H7 (cell line): Measurements from ENCODE around the gene PRKG1. TPM values are rescaled to one million over a fixed set of nuclear protein-coding genes. Genes with fewer than 3 reads are reported as not detected.
"Not testable (repeated sequence)": the region's sequence is repeated elsewhere in the genome, so short reads cannot be mapped to it uniquely, and the experiment has no call there.

ENCODE experiments used
- DNase-seq: peaks from one replicate; pipeline ENCODE4 v3.0.0; 2012
- H3K27me3 ChIP-seq: 2 replicates; pipeline ENCODE4 v1.6.0; 2011; ENCODE audit warnings: mild to moderate bottlenecking, low read length; ENCODE audit not compliant: control insufficient read depth, insufficient read depth
- H3K36me3 ChIP-seq: replicated peaks from 2 replicates; pipeline ENCODE4 v1.5.1; 2011; ENCODE audit warnings: low read length; ENCODE audit not compliant: control insufficient read depth, insufficient read depth
- H3K4me3 ChIP-seq: 2 replicates; pipeline ENCODE4 v1.5.1; 2011; ENCODE audit warnings: low read depth, mild to moderate bottlenecking, control low read depth, low read length, moderate library complexity; ENCODE audit not compliant: insufficient read depth
- total RNA-seq: library from RNA; depleted of rRNA; stranded (reverse); fragments of >200 nt; shearing (Covaris generic); gene quantifications from 2 replicates; pipeline ENCODE4 v1.2.3, GENCODE V29; 2014

PRKG1 gene
- total RNA-seq, 1 experiment from 2014 or later = 7.3 TPM

DNA sequence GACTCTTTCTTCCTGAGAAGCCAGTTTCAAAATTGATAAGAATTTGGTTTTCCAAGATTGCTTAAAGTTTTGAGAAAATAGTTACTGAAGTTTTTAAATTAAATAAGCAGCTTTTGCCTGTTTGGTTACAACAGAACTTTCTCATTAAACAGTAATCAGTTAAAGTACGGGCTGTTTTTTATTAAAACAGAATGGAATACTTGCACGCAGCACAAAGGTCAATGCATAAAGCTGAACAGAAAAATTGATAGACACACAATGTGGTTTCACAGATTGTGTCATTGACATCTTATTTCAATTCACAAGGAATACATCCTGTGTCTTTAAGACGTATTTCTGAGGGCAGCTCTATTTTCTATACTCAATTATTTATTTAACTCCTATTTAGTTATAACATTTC is 192.2 kb downstream of the PRKG1 start:
- no peak for DNase-seq
- Histone ChIP-seq H3K27me3 (no peaks in the 10 kb centered on the region), H3K36me3 (no peaks in the 10 kb centered on the region), H3K4me3 (no peak overlapping the region)

- not testable (repeated sequence) for H3K4me3 ChIP-seq, H3K36me3 ChIP-seq, H3K27me3 ChIP-seq, DNase-seq
These were observed 193.8 kb downstream of the PRKG1 start for GRCh38 chr10:51267980-51268570.

GRCh38 chr10:51269821-51270220 is 195.5 kb downstream of the PRKG1 start:
- no peak overlapping the region for H3K4me3 ChIP-seq
- H3K36me3 ChIP-seq = no peaks in the 10 kb centered on the region
- DNase-seq = no peak
- H3K27me3 ChIP-seq = no peaks in the 10 kb centered on the region

DNA sequence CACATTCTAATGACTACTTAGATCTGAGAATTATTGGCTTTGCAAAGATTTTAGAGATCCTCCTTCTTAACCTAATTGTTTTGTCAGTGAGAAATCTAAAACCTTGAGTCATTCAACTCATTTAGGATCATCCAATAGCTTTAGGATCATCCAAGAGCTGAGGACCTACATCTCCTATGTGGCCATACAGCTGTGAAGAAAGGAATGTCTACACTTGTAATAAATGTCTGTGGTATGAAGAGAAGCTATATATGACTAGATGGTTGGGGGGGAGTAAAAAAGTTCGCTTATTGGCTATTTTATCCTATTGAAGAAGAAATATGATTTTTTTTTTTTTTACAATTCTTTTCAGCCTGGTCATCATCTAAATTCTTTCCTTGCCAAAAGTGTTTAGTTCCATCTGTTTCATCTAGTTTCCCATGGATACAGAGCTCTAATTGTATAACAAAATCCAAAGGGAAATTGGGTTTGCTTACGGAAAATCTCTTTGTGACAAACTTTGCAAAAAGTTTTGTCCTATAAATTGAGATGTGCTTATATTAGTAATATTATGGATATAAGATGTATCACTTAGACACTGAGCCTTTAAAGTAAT is 196.7 kb downstream of the PRKG1 start:
- H3K36me3 ChIP-seq = no peaks in the 10 kb centered on the region
- DNase-seq = no peak
- no peaks in the 10 kb centered on the region for H3K27me3 ChIP-seq
- no peak overlapping the region for H3K4me3 ChIP-seq

DNA sequence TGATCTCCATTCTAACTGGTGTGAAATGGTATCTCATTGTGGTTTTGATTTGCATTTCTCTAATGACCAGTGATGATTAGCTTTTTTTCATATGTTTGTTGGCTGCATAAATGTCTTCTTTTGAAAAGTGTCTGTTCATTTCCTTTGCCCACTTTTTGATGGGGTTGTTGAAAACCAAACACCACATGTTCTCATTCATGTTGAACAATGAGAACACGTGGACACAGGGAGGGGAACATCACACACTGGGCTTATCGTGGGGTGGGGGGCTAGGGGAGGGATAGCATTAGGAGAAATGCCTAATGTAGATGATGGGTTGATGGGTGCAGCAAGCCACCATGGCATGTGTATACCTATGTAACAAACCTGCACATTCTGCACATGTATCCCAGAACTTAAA is 197.8 kb downstream of the PRKG1 start:
- not testable (repeated sequence) for DNase-seq, H3K36me3 ChIP-seq, H3K4me3 ChIP-seq, H3K27me3 ChIP-seq

- DNase-seq = no peak
- Histone ChIP-seq H3K27me3 (no peaks in the 10 kb centered on the region), H3K36me3 (no peaks in the 10 kb centered on the region), H3K4me3 (no peak overlapping the region)
These were observed 198.3 kb downstream of the PRKG1 start for GRCh38 chr10:51272555-51272954.

GRCh38 chr10:51273574-51273973 is 199.3 kb downstream of the PRKG1 start:
- Histone ChIP-seq H3K27me3 (no peaks in the 10 kb centered on the region), H3K36me3 (no peaks in the 10 kb centered on the region), H3K4me3 (no peak overlapping the region)
- DNase-seq = no peak

- not testable (repeated sequence) for H3K27me3 ChIP-seq, H3K4me3 ChIP-seq, DNase-seq, H3K36me3 ChIP-seq
These were observed 201.8 kb downstream of the PRKG1 start for GRCh38 chr10:51276097-51276496.

DNA sequence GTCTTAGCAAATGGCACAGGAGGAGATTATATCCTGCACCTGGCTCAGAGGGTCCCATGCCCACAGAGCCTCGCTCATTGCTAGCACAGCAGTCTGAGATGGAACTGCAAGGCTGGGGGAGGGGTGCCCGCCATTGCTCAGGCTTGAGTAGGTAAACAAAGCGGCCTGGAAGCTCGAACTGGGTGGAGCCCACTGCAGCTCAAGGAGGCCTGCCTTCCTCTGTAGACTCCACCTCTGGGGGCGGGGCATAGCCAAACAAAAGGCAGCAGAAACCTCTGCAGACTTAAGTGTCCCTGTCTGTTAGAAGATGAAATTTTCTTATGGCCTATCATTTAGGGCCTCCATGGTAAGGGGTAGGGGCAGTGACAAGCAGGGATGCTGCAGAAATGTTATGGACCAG is 207.1 kb downstream of the PRKG1 start:
- DNase-seq, H3K27me3 ChIP-seq, H3K36me3 ChIP-seq: not testable (repeated sequence)

DNA sequence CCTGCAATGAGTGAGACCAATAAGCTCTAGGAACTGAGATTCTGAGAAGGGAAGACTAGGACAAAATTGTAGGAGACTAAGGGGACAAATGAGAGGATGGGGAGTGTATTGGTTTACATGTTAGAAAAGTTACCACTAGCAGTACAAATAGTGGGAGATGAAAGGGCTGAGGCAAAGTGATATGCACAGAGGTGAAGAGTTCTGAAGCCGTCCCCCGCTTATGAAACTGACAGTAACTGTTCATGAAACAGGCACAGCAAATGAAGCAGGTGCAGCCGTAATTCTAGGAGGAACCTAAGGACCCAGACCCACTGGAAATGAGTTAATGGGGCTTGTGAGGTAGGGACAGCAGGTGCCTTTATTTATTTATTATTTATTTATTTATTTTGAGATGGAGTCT is 211.3 kb downstream of the PRKG1 start:
- H3K27me3 ChIP-seq = no peaks in the 10 kb centered on the region
- no peak overlapping the region for H3K4me3 ChIP-seq
- DNase-seq = no peak
- no peaks in the 10 kb centered on the region for H3K36me3 ChIP-seq

More for the DNA sequence above, 207.1 kb downstream of the PRKG1 start:
- H3K4me3 ChIP-seq = not testable (repeated sequence)

- no peak for DNase-seq
- Histone ChIP-seq H3K27me3 (no peaks in the 10 kb centered on the region), H3K36me3 (no peaks in the 10 kb centered on the region), H3K4me3 (no peak overlapping the region)
These were observed 214.2 kb downstream of the PRKG1 start for GRCh38 chr10:51288511-51288910.

GRCh38 chr10:51289519-51289918 is 215.2 kb downstream of the PRKG1 start:
- DNase-seq = no peak
- no peaks in the 10 kb centered on the region for H3K36me3 ChIP-seq
- no peak overlapping the region for H3K4me3 ChIP-seq
- H3K27me3 ChIP-seq = no peaks in the 10 kb centered on the region

- no peak for DNase-seq
- no peak overlapping the region for H3K4me3 ChIP-seq
- no peaks in the 10 kb centered on the region for H3K36me3 ChIP-seq
- H3K27me3 ChIP-seq = no peaks in the 10 kb centered on the region
These were observed 217.7 kb downstream of the PRKG1 start for GRCh38 chr10:51291961-51292360.

GRCh38 chr10:51297438-51297837 is 223.2 kb downstream of the PRKG1 start:
- Histone ChIP-seq H3K36me3 (no peaks in the 10 kb centered on the region), H3K4me3 (no peak overlapping the region), H3K27me3 (no peaks in the 10 kb centered on the region)
- no peak for DNase-seq

DNA sequence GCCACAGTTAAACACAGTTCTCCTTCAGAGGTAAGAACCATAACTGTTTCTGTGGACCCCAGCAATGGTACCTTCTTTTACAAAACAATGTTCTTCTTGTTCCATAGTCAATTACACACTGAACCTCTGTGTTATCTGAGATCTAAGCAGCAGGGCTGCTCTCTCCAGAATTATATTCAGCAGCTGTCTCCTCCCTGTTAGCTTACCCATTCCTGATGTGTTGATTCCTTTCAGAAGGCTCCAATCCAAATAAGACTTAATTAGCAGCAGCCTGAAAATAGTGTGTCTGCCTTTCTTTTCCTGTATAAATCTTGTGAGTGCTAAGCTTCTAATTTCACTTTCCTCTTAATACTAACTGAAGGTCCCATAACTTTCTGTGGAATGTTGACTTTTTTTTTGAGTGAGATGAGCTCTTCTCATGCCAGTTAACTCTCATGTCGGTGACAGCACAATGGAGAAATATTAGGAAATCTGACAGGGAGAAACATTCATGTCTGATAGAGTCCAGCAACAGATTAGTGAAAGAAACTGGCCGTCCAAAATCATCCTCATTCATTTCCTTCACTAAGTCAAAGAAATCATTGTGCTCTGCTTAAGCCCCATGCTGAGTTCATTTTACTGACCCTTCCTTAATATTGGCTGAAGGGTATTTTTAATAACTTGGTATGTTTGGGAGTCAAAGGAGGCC is 226.5 kb downstream of the PRKG1 start:
- no peaks in the 10 kb centered on the region for H3K36me3 ChIP-seq
- DNase-seq = no peak
- H3K4me3 ChIP-seq = no peak overlapping the region
- H3K27me3 ChIP-seq = no peaks in the 10 kb centered on the region
